GM18909 (cell line): Measurements from ENCODE around the gene TUT4.

Experiments used
- ATAC-seq: cut with Tn5 transposase; IDR thresholded peaks from one replicate; pipeline ENCODE4 v1.9.1; 2021; ENCODE audit warnings: mild to moderate bottlenecking; ENCODE audit not compliant: unreplicated experiment, poor library complexity

TUT4 gene

GRCh38 chr1:52420713-52421112 is 132.2 kb downstream of the TUT4 start:
- ATAC-seq: no peak

DNA sequence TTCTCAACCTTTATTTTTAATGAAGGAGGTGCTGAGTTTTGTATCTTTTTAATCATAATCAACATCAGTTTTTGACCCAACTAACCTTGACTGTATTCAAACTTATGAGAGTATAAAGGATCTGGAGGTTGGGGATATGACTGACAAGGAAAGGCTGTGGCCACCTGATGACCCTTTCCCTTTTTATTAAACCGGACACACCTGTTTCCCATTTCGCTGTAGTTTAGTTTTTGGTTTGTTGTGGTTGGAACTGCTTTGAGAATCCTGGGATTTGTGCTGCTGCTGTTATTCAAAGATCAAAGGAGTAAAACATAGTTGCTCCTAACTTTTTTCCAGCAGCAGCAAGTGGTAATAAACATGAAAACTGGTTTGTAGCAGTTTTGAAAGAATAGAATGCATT is 136.1 kb downstream of the TUT4 start:
- ATAC-seq: no peak

GRCh38 chr1:52414942-52415341 is 137.9 kb downstream of the TUT4 start:
- ATAC-seq: no peak

DNA sequence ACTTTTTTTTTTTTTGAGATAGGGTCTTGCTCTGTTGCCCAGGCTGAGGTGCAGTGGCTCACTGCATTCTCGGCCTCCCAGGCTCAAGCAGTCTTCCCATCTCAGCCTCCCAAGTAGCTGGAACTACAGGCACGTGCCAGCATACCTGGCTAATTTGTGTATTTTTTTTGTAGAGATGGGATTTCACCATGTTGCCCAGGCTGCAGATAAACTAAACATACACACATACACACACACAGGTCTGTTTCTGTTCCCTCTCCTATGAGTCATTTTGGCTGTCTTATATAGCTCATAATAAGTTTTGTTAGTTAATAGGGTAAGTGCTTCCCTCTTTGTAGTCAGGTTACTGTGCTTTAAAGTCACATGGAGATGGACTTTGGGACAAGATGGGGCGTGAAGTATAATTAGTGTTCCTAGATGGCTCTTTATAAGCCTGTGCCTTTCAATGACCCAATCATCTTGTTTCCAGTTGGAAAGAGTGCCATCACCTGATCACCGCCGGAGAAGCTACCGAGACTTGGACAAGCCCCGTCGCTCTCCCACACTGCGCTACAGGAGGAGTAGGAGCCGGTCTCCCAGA is 139.4 kb downstream of the TUT4 start:
- ATAC-seq: no peak

- ATAC-seq: no peak
These were observed 147.9 kb downstream of the TUT4 start for GRCh38 chr1:52404975-52405338.

GRCh38 chr1:52404116-52404974 is 148.5 kb downstream of the TUT4 start, which contains the start of the genes ORC1 and PRPF38A:
Gene ORC1 (minus strand): TSS chr1:52404423. CDS start chr1:52402223, 2,200 bp downstream.
Gene PRPF38A (plus strand): TSS chr1:52404602. CDS start chr1:52404750, 148 bp downstream.
- ATAC-seq: peak; percentile 92

- ATAC-seq: peak; percentile 36
These were observed 149.3 kb downstream of the TUT4 start for GRCh38 chr1:52403566-52404115.

DNA sequence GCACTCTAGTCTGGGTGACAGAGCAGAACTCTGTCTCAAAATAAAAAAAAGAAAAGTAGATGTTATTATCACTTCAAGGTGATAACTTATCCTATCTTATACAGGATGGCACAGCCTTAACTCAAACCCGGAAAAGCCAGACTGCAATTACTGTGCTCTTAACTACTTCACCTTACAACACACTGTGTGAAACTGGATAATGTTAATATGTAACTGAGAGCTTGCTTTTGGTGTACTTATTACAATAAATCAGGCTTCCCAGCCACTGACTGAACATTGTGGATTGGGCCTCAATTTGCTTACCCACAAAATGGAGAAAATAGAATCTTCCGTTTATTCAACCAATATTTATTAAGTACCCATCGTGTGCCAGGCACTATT is 150.0 kb downstream of the TUT4 start:
- no peak for ATAC-seq

GRCh38 chr1:52400131-52400530 is 152.8 kb downstream of the TUT4 start:
- no peak for ATAC-seq

- ATAC-seq: no peak
These were observed 153.3 kb downstream of the TUT4 start for GRCh38 chr1:52399629-52400028.

GRCh38 chr1:52393174-52393573 is 159.7 kb downstream of the TUT4 start:
- ATAC-seq: no peak

GRCh38 chr1:52386458-52386857 is 166.4 kb downstream of the TUT4 start:
- ATAC-seq: no peak

DNA sequence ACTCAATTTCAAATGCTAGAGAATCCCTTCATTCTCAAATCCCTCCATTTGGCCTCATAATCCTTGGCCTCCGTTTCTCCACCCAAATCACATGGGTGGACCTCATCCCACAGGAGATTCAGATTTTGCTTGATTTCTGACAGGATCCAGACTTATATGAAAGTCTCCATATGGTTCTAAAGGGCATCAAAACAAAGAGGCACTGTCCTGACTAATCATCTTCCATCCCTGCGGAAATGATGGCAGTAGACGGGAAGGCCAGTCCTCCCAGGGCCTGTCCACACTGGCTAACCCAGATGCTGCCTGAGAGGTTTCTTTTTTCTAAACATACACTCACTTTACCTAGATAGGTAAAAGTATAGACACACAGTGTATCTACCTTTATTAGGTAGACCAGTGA is 167.5 kb downstream of the TUT4 start:
- ATAC-seq: no peak
